GM12892 (cell line): ENCODE results near the gene EDAR.

Experiments
- POLR2A ChIP-seq: IDR thresholded peaks from 2 replicates; pipeline ENCODE4 v1.6.1; 2011; ENCODE audit warnings: low read depth, low read length, control low read depth
- POLR2AphosphoS5 ChIP-seq: IDR thresholded peaks from 2 replicates; pipeline ENCODE4 v1.6.1; 2011; ENCODE audit warnings: low read depth, low read length, control low read depth
- TAF1 ChIP-seq: IDR thresholded peaks from 2 replicates; pipeline ENCODE4 v1.6.1; 2011; ENCODE audit warnings: low read depth, mild to moderate bottlenecking, control low read depth, low read length, borderline replicate concordance

- TF ChIP-seq POLR2AphosphoS5 (no peak), POLR2A (no peak), TAF1 (no peak)
Measured at GRCh38 chr2:108981846-108982245, 7.2 kb downstream of the EDAR start.
